HEK293 (cell line): ENCODE results near the gene MPZL1.

Source experiments
- HOXA7 ChIP-seq: sonication (generic); formaldehyde crosslinking; IDR thresholded peaks from 2 replicates; pipeline ENCODE4 v1.8.1; 2022; ENCODE audit warnings: missing genetic modification reagents, borderline replicate concordance
- KLF7 ChIP-seq: fragments of 450-650 bp; formaldehyde crosslinking; IDR thresholded peaks from 2 replicates; pipeline ENCODE4 v1.5.1; 2016; ENCODE audit warnings: missing biosample characterization, missing genetic modification characterization, borderline replicate concordance
- ZBTB20 ChIP-seq: fragments of 450-650 bp; formaldehyde crosslinking; IDR thresholded peaks from 2 replicates; pipeline ENCODE4 v1.5.1; 2016; ENCODE audit warnings: missing biosample characterization, missing genetic modification characterization
- ZSCAN30 ChIP-seq: fragments of 450-650 bp; IDR thresholded peaks from 2 replicates; pipeline ENCODE4 v1.5.1; 2018; ENCODE audit warnings: missing biosample characterization, mild to moderate bottlenecking, missing genetic modification characterization, moderate library complexity
- TF ChIP-seq, protein P1 (sequence below): fragments of 450-650 bp; formaldehyde crosslinking; conservative IDR thresholded peaks from 2 replicates; pipeline ENCODE4 v1.5.1; 2016; ENCODE audit warnings: low read depth, missing biosample characterization, missing genetic modification characterization
- TF ChIP-seq, protein P2 (sequence below): fragments of 450-650 bp; formaldehyde crosslinking; IDR thresholded peaks from 2 replicates; pipeline ENCODE4 v1.5.1; 2016; ENCODE audit warnings: missing biosample characterization, missing genetic modification characterization
- TF ChIP-seq, protein P3 (sequence below): fragments of 450-650 bp; formaldehyde crosslinking; IDR thresholded peaks from 2 replicates; pipeline ENCODE4 v1.5.1; 2017; ENCODE audit warnings: missing biosample characterization, missing genetic modification characterization

DNA sequence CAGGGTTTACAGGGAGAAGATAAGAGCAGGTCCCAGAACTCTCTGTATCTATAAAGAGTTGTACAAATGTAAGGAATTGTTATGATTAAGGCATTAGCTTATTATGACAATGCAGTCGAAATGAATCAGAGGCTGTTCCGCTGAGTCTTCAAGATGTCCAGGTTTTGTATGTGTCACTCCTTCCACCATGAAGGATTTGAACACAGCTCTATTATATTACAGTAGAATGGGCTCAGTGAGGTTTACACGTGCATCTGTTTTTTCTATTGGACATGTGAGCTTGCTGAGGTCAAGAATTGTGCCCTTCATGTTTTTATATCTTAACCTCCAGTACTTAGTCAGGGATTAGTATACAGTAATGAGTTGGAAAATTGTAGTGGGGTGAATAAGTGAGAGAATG is 86.3 kb downstream of the MPZL1 start:
- TF ChIP-seq ZSCAN30 (tag by site-specific recombination) (no peak), HOXA7 (CRISPR knock-in tag) (no peak), ZBTB20 (tag by site-specific recombination) (no peak), KLF7 (tag by site-specific recombination) (no peak)
- TF ChIP-seq, protein P1, sequence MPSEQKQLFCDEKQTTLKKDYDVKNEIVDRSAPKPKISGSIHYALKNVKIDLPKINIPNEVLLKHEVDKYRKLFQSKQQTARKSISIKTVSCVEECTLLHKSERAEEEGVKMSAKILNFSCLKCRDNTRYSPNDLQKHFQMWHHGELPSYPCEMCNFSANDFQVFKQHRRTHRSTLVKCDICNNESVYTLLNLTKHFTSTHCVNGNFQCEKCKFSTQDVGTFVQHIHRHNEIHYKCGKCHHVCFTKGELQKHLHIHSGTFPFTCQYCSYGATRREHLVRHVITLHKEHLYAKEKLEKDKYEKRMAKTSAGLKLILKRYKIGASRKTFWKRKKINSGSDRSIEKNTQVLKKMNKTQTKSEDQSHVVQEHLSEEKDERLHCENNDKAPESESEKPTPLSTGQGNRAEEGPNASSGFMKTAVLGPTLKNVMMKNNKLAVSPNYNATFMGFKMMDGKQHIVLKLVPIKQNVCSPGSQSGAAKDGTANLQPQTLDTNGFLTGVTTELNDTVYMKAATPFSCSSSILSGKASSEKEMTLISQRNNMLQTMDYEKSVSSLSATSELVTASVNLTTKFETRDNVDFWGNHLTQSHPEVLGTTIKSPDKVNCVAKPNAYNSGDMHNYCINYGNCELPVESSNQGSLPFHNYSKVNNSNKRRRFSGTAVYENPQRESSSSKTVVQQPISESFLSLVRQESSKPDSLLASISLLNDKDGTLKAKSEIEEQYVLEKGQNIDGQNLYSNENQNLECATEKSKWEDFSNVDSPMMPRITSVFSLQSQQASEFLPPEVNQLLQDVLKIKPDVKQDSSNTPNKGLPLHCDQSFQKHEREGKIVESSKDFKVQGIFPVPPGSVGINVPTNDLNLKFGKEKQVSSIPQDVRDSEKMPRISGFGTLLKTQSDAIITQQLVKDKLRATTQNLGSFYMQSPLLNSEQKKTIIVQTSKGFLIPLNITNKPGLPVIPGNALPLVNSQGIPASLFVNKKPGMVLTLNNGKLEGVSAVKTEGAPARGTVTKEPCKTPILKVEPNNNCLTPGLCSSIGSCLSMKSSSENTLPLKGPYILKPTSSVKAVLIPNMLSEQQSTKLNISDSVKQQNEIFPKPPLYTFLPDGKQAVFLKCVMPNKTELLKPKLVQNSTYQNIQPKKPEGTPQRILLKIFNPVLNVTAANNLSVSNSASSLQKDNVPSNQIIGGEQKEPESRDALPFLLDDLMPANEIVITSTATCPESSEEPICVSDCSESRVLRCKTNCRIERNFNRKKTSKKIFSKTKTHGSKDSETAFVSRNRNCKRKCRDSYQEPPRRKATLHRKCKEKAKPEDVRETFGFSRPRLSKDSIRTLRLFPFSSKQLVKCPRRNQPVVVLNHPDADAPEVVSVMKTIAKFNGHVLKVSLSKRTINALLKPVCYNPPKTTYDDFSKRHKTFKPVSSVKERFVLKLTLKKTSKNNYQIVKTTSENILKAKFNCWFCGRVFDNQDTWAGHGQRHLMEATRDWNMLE = no peak
- TF ChIP-seq, protein P2, sequence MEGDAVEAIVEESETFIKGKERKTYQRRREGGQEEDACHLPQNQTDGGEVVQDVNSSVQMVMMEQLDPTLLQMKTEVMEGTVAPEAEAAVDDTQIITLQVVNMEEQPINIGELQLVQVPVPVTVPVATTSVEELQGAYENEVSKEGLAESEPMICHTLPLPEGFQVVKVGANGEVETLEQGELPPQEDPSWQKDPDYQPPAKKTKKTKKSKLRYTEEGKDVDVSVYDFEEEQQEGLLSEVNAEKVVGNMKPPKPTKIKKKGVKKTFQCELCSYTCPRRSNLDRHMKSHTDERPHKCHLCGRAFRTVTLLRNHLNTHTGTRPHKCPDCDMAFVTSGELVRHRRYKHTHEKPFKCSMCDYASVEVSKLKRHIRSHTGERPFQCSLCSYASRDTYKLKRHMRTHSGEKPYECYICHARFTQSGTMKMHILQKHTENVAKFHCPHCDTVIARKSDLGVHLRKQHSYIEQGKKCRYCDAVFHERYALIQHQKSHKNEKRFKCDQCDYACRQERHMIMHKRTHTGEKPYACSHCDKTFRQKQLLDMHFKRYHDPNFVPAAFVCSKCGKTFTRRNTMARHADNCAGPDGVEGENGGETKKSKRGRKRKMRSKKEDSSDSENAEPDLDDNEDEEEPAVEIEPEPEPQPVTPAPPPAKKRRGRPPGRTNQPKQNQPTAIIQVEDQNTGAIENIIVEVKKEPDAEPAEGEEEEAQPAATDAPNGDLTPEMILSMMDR (tag by site-specific recombination) = no peak
- TF ChIP-seq, protein P3, sequence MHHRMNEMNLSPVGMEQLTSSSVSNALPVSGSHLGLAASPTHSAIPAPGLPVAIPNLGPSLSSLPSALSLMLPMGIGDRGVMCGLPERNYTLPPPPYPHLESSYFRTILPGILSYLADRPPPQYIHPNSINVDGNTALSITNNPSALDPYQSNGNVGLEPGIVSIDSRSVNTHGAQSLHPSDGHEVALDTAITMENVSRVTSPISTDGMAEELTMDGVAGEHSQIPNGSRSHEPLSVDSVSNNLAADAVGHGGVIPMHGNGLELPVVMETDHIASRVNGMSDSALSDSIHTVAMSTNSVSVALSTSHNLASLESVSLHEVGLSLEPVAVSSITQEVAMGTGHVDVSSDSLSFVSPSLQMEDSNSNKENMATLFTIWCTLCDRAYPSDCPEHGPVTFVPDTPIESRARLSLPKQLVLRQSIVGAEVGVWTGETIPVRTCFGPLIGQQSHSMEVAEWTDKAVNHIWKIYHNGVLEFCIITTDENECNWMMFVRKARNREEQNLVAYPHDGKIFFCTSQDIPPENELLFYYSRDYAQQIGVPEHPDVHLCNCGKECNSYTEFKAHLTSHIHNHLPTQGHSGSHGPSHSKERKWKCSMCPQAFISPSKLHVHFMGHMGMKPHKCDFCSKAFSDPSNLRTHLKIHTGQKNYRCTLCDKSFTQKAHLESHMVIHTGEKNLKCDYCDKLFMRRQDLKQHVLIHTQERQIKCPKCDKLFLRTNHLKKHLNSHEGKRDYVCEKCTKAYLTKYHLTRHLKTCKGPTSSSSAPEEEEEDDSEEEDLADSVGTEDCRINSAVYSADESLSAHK (tag by site-specific recombination) = no peak
